Heart right ventricle (tissue), 16 donors: ENCODE results near the gene JUP. TPM values are rescaled to one million over a fixed set of nuclear protein-coding genes. Genes with fewer than 3 reads are reported as not detected.

Source experiments
- ATAC-seq, 8 donors: fragments of 200-7000 bp; cut with Tn5 transposase; one replicate each; pipeline ENCODE4 v1.9.1; 2020; ENCODE audit warnings: mild to moderate bottlenecking in 8 of 8, moderate library complexity in 8 of 8, moderate number of reproducible peaks in 1 of 8
- DNase-seq, 2 donors: peaks; one replicate each; pipeline ENCODE4 v3.0.0-alpha.2; 2020
- H3K27ac ChIP-seq, 10 donors: fragments of 200-600 bp; sonication (generic) in 2 of 10; one replicate each; pipeline versions ENCODE4 v1.5.0 to v1.8.0; 2020 to 2022; ENCODE audit warnings: mild to moderate bottlenecking in 3 of 10
- H3K27me3 ChIP-seq, 7 donors: fragments of 200-600 bp; one replicate each; pipeline ENCODE4 v1.8.0; 2021 to 2022; ENCODE audit warnings: mild to moderate bottlenecking in 2 of 7
- H3K36me3 ChIP-seq, 9 donors: fragments of 200-600 bp; sonication (generic) in 1 of 9; one replicate each; pipeline versions ENCODE4 v1.5.0 to v1.8.0; 2020 to 2022; ENCODE audit warnings: mild to moderate bottlenecking in 2 of 9
- H3K4me1 ChIP-seq, 9 donors: fragments of 200-600 bp; sonication (generic) in 1 of 9; one replicate each; pipeline versions ENCODE4 v1.5.0 to v1.8.0; 2020 to 2022; ENCODE audit warnings: mild to moderate bottlenecking in 4 of 9
- H3K4me3 ChIP-seq, 10 donors: fragments of 200-600 bp; sonication (generic) in 2 of 10; one replicate each; pipeline versions ENCODE4 v1.5.0 to v1.8.0; 2020 to 2022; ENCODE audit warnings: mild to moderate bottlenecking in 7 of 10, moderate library complexity in 2 of 10
- H3K9me3 ChIP-seq, 11 donors: fragments of 200-600 bp in 10 of 11; sonication (generic) in 2 of 11; one replicate each; pipeline versions ENCODE4 v1.5.0 to v1.8.0; 2013 to 2022; ENCODE audit warnings: mild to moderate bottlenecking in 2 of 11, control low read depth in 1 of 11, moderate library complexity in 1 of 11
- CTCF ChIP-seq, 9 donors: fragments of 200-600 bp; sonication (generic) in 2 of 9; IDR thresholded peaks; one replicate each; pipeline versions ENCODE4 v1.5.0 to v1.8.0; 2021 to 2022; ENCODE audit warnings: antibody characterized with exemption in 9 of 9, mild to moderate bottlenecking in 5 of 9, moderate library complexity in 1 of 9
- WGBS, 2 donors: extraction: QIAGEN DNeasy Blood & Tissue Kit; methylation state at CpG; one replicate each; pipeline ENCODE4 v1.1.7; 2013; ENCODE audit warnings: inconsistent platforms in 1 of 2; 5-methylcytosine and 5-hydroxymethylcytosine counted together
- intact Hi-C, 10 donors: fragments of 100-400 bp; cut with DNase I; formaldehyde crosslinking; loops; one replicate each; pipeline versions ENCODE4 v1.11.1 to v1.14.2; 2022
- polyA plus RNA-seq, 2 donors: library from polyadenylated mRNA; stranded (reverse); fragments of 200-250 nt; gene quantifications; one replicate each; pipeline ENCODE4 v1.2.3, GENCODE V29; 2013
- total RNA-seq, 10 donors: library from RNA; stranded (reverse); fragmentation: NEBNext Ultra II Directional in 3 of 10; extraction: Animal tissue kit (Norgen Biotek cat#: 25700) in 3 of 10; gene quantifications; one replicate each; pipeline versions ENCODE4 v1.2.1 to v1.2.4, GENCODE V29; 2021 to 2023
- donor health status: Arrhythmogenic right ventricular cardiomyopathy.
- donor health status: ischemic (EF 13 %, LVEDD 7.1; RV severe dilation, severe dysfunction).
- donor health status: healthy with polysubstance abuse.
- donor health status: DM: no; HTN: yes; CAD: no.
- donor health status: DM: no; HTN: no; CAD: no.
- donor health status: ischemic (EF 25% LVEDD 6.9; RV normal size, moderate dysfunction).
- donor health status: ischemic (EF 25% LVEDD 5.7; RV mildly dilated, moderate dysfunction).
- donor health status: healthy.
- donor health status: DM: yes; HTN: yes; CAD: no.
- donor health status: Ischemic cardiomyopathy.
- donor health status: ischemic (EF 35%, LVEDD 5.7; RV mildly dilated, moderate dysfunction).
- donor health status: nonischemic (EF 11% LVEDD 7.7; RV severe dilation, severe dysfunction).
- donor health status: DM: yes; HTN: yes; CAD: no.
- donor health status: PGD.
- donor health status: ischemic (EF 29% LVEDD 5.4; RV normal size, mild dysfunction).
- donor health status: nonischemic (EF 23%, LVEDD 6.1; RV moderate dilation, normal function).

Gene JUP
- total and polyA plus RNA-seq, 12 donors = 80.2 to 217 (median 154) TPM

GRCh38 chr17:41762841-41763240 is 23.7 kb downstream of the JUP start:
- intact Hi-C loops = no loop called here
- WGBS, 2 donors = 94 to 96% methylated on average over 16 of the region's 16 CpGs
- DNase-seq (no peak), ATAC-seq (no peak)
- Histone ChIP-seq H3K27ac (no peak overlapping the region), H3K36me3 (peaks cover 15 to 100% (median 88%) of the 10 kb centered on the region in 9 donors), H3K4me1 (no peaks in the 10 kb centered on the region), H3K9me3 (no peaks in the 10 kb centered on the region), H3K4me3 (no peak overlapping the region), H3K27me3 (no peaks in the 10 kb centered on the region)
- TF ChIP-seq CTCF (IDR thresholded peaks at IDR 0.05) = no peak

GRCh38 chr17:41762391-41762790 is 24.1 kb downstream of the JUP start:
- intact Hi-C loops = no loop called here
- ATAC-seq (no peak), DNase-seq (no peak)
- Histone ChIP-seq H3K27me3 (no peaks in the 10 kb centered on the region), H3K27ac (no peak overlapping the region), H3K4me3 (no peak overlapping the region), H3K36me3 (peaks cover 15 to 100% (median 88%) of the 10 kb centered on the region in 9 donors), H3K4me1 (no peaks in the 10 kb centered on the region), H3K9me3 (no peaks in the 10 kb centered on the region)
- 93% methylated on average over 6 of the region's 6 CpGs for WGBS, 2 donors
- no peak for TF ChIP-seq CTCF (IDR thresholded peaks at IDR 0.05)

GRCh38 chr17:41760878-41761277 is 25.6 kb downstream of the JUP start:
- peaks cover 15 to 100% (median 89%) of the 10 kb centered on the region in 9 donors for H3K36me3 ChIP-seq
- H3K4me1 ChIP-seq = no peaks in the 10 kb centered on the region
- no peaks in the 10 kb centered on the region for H3K27me3 ChIP-seq
- ATAC-seq = no peak
- DNase-seq = no peak
- no peaks in the 10 kb centered on the region for H3K9me3 ChIP-seq
- intact Hi-C loops = no loop called here
- no peak for TF ChIP-seq CTCF (IDR thresholded peaks at IDR 0.05)
- no peak overlapping the region for H3K27ac ChIP-seq
- H3K4me3 ChIP-seq = no peak overlapping the region
- 86% methylated on average over 6 of the region's 6 CpGs for WGBS, 2 donors

GRCh38 chr17:41758601-41759000 is 27.9 kb downstream of the JUP start:
- TF ChIP-seq CTCF (IDR thresholded peaks at IDR 0.05) = no peak
- 57 to 67% methylated on average over 9 of the region's 9 CpGs for WGBS, 2 donors
- H3K27me3 ChIP-seq = no peaks in the 10 kb centered on the region
- DNase-seq = no peak
- H3K4me3 ChIP-seq = no peak overlapping the region
- no peak overlapping the region for H3K27ac ChIP-seq
- H3K9me3 ChIP-seq = no peaks in the 10 kb centered on the region
- no peak for ATAC-seq
- intact Hi-C loops = no loop called here
- H3K4me1 ChIP-seq = no peaks in the 10 kb centered on the region
- peaks cover 12 to 100% (median 79%) of the 10 kb centered on the region in 9 donors for H3K36me3 ChIP-seq
